Neural progenitor cell (in vitro differentiated cells): Measurements from ENCODE around the gene STK33.

Experiments used
- EZH2 ChIP-seq: fragments of 200-600 bp; sonication (generic); IDR thresholded peaks from 2 replicates; pipeline ENCODE4 v1.6.1; 2017; ENCODE audit warnings: antibody characterized with exemption, mild to moderate bottlenecking, moderate library complexity
- EZH2phosphoT487 ChIP-seq: fragments of 200-600 bp; sonication (generic); IDR thresholded peaks from 2 replicates; pipeline ENCODE4 v1.6.1; 2017; ENCODE audit warnings: antibody characterized with exemption
- TF ChIP-seq, protein P1 (sequence below): fragments of 200-600 bp; sonication (generic); IDR thresholded peaks from 2 replicates; pipeline ENCODE4 v1.5.1; 2017; ENCODE audit warnings: antibody characterized with exemption, mild to moderate bottlenecking

DNA sequence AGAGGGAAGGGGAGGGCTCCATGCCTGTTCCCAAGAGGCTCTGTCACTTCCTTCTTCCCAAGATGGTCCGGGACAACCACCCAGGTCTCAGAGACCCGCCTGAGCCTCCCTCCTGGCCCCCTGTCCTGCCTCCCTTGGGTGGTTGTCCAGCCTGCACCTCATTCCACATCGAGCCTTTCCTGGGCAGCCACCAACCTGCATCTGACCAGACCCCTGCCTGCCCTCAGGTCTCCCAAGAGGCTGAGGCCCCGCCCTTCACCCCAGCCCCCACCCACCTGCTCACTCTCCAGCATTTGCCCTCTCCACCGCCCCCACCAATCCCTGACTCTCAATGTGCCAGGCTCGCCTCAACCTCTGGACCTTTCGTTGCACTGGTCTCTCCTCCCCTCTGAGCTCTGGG lies 232.8 kb downstream of the STK33 start:
- TF ChIP-seq, protein P1, sequence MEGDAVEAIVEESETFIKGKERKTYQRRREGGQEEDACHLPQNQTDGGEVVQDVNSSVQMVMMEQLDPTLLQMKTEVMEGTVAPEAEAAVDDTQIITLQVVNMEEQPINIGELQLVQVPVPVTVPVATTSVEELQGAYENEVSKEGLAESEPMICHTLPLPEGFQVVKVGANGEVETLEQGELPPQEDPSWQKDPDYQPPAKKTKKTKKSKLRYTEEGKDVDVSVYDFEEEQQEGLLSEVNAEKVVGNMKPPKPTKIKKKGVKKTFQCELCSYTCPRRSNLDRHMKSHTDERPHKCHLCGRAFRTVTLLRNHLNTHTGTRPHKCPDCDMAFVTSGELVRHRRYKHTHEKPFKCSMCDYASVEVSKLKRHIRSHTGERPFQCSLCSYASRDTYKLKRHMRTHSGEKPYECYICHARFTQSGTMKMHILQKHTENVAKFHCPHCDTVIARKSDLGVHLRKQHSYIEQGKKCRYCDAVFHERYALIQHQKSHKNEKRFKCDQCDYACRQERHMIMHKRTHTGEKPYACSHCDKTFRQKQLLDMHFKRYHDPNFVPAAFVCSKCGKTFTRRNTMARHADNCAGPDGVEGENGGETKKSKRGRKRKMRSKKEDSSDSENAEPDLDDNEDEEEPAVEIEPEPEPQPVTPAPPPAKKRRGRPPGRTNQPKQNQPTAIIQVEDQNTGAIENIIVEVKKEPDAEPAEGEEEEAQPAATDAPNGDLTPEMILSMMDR = no peak
- TF ChIP-seq EZH2 (no peak), EZH2phosphoT487 (no peak)
